ENCODE results near the gene SLC35E1. TPM values are rescaled to one million over a fixed set of nuclear protein-coding genes. Genes with fewer than 3 reads are reported as not detected.

SLC35E1 gene
- 20.8 TPM for total RNA-seq
- long read RNA-seq, full-length matches to known transcripts, result 28 of 35 reads
- long read RNA-seq, partial matches to known transcripts, result 3 of 35 reads
- long read RNA-seq, other reads (novel, unspliced or antisense), result 4 of 35 reads

- DNase-seq (peak; percentile 97), ATAC-seq (ENCODE audit: poor library complexity) (peak; percentile 98)
- intact Hi-C loops (cut with DNase I), result loop anchor here (10.0 kb wide), 1 partner anchor 52 kb away; the partner anchor contains the start of gene MED26
Measured at GRCh38 chr19:16572332-16573211, at the start of gene SLC35E1. Gene SLC35E1, minus strand, starts transcription at chr19:16572415. Its CDS starts 51 bp downstream, at chr19:16572364.

GRCh38 chr19:16621165-16621800, 49.1 kb upstream of the SLC35E1 start:
- DNase-seq, result no peak
- intact Hi-C loops (cut with DNase I), result loop anchor here (10.0 kb wide), 1 partner anchor 46 kb away; the partner anchor contains the start of gene SLC35E1
- ATAC-seq (ENCODE audit: poor library complexity), result no peak

DNA sequence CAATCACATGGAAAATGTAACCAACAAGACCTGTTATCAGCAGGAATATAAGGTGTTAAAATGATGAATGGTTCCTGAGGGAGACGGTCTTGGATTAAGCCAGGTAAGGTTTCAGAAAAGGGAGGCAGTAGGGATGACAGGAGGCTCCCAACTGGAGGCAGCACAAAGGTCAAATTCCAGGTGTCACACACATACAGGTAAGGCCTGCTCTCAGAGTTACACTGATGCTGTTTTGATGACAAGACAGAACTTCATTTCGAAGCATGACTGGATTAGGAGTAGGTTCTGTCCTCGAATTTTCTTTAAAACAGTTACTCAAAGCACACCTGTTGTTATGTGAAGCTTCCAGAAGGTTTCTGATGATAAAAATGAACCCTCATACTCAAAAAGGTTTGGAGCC, 48.4 kb upstream of the SLC35E1 start:
- ATAC-seq (ENCODE audit: poor library complexity), result no peak
- intact Hi-C loops (cut with DNase I), result loop anchor here (10.0 kb wide), 1 partner anchor 46 kb away; the partner anchor contains the start of gene SLC35E1
- DNase-seq, result no peak

DNA sequence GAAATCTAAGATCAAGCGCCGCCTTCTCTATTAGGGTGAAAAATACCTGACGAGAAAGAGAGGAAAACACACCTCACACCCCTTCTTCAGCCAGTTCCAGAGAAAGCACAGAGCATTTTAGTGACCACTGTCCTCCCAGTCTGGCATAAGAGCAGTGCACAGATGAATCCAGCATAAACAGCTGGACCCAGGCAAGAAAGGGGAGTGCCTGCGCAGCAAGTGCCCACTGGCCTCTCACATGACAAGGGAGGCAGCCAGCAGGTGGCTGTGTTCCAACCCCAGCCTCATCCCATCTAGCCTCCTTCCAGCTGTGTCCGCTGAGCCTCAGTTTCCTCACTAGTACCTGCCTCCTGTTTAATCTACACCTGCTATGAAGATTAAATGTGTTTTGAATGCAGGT, 47.8 kb upstream of the SLC35E1 start:
- ATAC-seq (ENCODE audit: poor library complexity), result peak; percentile 24
- intact Hi-C loops (cut with DNase I), result loop anchor here (10.0 kb wide), 1 partner anchor 45 kb away; the partner anchor contains the start of gene SLC35E1
- no peak for DNase-seq

DNA sequence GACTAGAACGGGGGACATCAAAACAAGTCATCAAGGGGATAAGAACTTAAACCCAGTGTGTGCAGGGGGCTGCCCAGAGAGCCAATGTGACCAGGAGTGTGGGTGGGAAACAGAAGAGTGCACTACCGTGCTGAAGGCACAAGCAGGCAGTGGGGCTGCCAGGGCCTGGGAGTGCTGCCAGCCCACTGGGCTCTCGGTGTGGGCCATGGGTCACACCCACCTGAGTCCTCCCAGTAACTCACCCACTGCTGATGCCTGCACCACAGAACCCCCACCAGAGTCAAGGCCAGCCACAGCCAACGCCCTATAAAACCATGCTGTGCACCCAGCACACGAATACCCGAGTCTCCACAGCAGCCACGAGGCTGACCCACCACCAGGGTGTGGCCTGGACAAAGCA, 47.2 kb upstream of the SLC35E1 start:
- peak; percentile 88 for ATAC-seq (ENCODE audit: poor library complexity)
- intact Hi-C loops (cut with DNase I), result no loop called here
- peak; percentile 74 for DNase-seq

DNA sequence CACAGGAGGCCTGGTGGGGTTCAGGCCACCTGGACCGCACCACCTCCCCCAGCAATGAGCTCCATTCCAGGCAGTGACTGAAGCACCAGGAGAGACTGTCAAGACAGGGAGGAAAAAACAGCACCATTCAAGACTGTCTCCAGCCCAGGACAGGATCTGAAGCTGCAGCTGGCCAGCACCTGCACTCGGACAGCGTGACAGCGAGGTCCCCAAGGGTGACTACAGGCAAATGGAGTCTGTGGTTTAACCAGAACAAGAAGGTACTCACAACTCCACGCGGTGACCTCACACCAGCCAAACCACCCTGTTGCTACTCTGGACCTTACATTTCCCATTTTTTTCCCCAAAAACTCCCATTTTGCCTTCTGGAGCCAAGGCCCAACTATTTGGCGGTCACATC, 46.0 kb upstream of the SLC35E1 start:
- no peak for ATAC-seq (ENCODE audit: poor library complexity)
- DNase-seq, result no peak
- intact Hi-C loops (cut with DNase I), result no loop called here

- intact Hi-C loops (cut with DNase I), result no loop called here
- DNase-seq (no peak), ATAC-seq (ENCODE audit: poor library complexity) (no peak)
Measured at GRCh38 chr19:16615808-16616207, 43.6 kb upstream of the SLC35E1 start.

DNA sequence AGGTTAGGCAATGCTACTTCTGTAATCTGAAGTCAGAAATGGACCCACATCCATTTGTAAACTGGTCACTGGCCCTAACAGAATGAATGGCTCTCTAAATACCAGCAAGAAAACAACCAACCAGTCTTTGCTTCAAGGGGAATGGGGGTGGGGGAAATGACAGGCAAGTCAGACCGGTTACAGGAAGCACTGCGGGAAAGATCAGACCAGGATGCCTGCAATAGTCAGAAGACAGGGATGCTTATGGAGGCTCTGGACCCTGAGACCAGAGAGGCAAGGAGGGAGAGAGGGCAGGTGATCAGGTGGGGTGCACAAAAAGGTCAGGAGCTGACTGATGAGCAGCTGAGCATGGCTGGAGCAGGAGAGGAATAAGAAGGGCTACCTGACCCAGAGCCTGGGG, 42.7 kb upstream of the SLC35E1 start:
- ATAC-seq (ENCODE audit: poor library complexity) (no peak), DNase-seq (no peak)
- intact Hi-C loops (cut with DNase I), result no loop called here

GRCh38 chr19:16613841-16614240, 41.6 kb upstream of the SLC35E1 start:
- intact Hi-C loops (cut with DNase I), result no loop called here
- ATAC-seq (ENCODE audit: poor library complexity) (no peak), DNase-seq (no peak)

GRCh38 chr19:16612636-16613035, 40.4 kb upstream of the SLC35E1 start:
- intact Hi-C loops (cut with DNase I), result no loop called here
- ATAC-seq (ENCODE audit: poor library complexity), result no peak
- no peak for DNase-seq

DNA sequence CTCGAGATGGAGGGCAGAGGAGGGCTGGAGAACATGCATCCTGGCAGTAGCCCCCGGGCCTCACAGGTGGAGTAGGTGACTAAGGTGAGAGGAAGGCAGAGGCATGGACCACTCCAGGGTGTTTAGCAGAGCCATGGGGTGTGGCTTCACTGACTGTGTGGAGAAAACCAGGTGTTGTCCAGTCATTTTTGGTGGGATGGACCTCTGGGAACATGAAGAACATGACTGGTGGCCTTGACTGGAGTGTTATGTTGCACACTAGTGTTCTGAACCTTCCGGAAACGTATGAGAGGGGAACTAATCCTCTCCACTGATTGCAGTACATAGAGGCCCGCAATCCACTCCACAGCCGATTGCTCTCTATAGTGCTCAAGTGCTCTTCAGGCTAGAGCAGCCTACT, 38.9 kb upstream of the SLC35E1 start:
- no peak for DNase-seq

GRCh38 chr19:16609511-16610200, 37.4 kb upstream of the SLC35E1 start:
- intact Hi-C loops (cut with DNase I), result no loop called here
- ATAC-seq (ENCODE audit: poor library complexity), result no peak
- peak; percentile 34 for DNase-seq

More for the DNA sequence above, 38.9 kb upstream of the SLC35E1 start:
- no peak for ATAC-seq (ENCODE audit: poor library complexity)
- intact Hi-C loops (cut with DNase I), result no loop called here

DNA sequence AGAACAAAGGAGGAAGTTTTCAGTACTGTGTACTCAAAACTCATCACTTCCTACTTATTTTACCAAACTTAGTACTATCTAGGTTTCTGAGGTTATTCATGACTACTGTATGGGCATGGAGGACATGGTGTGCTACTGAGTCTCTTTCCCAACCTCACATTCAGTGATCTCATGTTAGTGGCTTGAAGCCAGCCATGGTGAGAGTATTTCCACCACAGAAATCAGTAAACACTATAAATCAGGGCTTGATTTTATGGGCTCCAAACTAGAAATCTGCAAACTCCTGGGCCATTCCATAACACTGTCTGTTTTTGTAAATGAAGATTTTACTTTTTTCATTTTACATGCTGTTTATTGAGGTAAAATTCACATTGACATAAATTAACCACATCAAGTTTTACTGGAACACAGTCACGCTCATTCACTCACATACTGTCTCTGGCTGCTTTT, 36.1 kb upstream of the SLC35E1 start:
- DNase-seq (peak; percentile 13), ATAC-seq (ENCODE audit: poor library complexity) (peak; percentile 65)
- intact Hi-C loops (cut with DNase I), result no loop called here

DNA sequence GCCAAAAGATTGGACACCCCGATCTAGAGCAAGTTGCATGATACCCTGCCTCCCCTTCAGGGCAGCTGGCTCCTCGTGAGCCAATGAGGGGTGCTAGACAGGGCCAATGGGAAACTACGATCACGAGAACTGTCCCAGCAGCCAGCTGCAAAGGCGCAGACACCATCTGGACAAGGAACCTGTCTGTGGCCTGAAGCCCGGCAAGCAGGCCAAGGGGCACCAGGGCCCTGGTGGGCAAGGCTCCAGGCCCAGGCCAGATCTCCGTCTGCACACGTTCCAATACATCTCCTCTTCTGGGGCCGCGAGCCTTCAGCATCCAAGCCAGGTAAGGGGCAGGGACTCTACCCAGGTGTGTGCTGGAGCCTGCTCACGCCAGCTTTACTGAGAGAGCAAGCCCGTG, 35.6 kb upstream of the SLC35E1 start:
- ATAC-seq (ENCODE audit: poor library complexity) (peak; percentile 5), DNase-seq (peak; percentile 60)
- intact Hi-C loops (cut with DNase I), result no loop called here

DNA sequence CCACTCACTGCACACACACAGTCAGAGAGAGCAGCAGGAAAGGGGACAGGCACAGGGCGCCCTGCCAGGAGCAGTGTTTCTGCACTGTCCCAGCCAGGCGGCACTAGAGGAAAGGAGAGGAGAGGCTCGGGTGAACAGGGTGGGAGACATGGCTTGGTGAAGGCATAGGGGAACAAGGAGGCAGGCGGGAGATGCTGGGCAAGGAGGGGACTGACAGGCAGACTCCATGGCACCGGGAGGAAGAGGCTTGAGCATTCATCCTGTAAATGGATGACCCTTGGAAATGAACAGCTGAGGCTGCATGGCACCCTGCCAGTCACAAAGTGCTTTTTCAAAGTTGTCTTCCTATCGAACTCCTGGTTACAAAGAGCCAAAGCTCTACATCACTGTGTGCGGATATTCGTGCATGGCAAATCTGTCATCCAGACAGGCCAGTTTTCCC, 33.4 kb upstream of the SLC35E1 start:
- intact Hi-C loops (cut with DNase I), result no loop called here
- ATAC-seq (ENCODE audit: poor library complexity), result peak; percentile 60
- peak; percentile 65 for DNase-seq

- intact Hi-C loops (cut with DNase I), result no loop called here
- ATAC-seq (ENCODE audit: poor library complexity) (no peak), DNase-seq (no peak)
Measured at GRCh38 chr19:16605115-16605514, 32.9 kb upstream of the SLC35E1 start.

GRCh38 chr19:16604615-16605014, 32.4 kb upstream of the SLC35E1 start:
- DNase-seq (peak; percentile 16), ATAC-seq (ENCODE audit: poor library complexity) (no peak)
- intact Hi-C loops (cut with DNase I), result no loop called here

GRCh38 chr19:16603090-16603489, 30.9 kb upstream of the SLC35E1 start:
- peak; percentile 29 for DNase-seq

More at GRCh38 chr19:16603090-16603489, 30.9 kb upstream of the SLC35E1 start:
- intact Hi-C loops (cut with DNase I), result no loop called here
- no peak for ATAC-seq (ENCODE audit: poor library complexity)
